HTERT RPE-1 (cell line): ENCODE measurements around the gene ABAT.
"Not testable (repeated sequence)": the region's sequence is repeated elsewhere in the genome, so short reads cannot be mapped to it uniquely, and the experiment has no call there.

ENCODE experiments used
- in situ Hi-C: fragments of 300-500 bp; cut with MboI; formaldehyde crosslinking; loops from 4 replicates; pipeline ENCODE4 v1.14.3; 2020; ENCODE audit warnings: low sequenced_read_pairs

The ABAT gene

DNA sequence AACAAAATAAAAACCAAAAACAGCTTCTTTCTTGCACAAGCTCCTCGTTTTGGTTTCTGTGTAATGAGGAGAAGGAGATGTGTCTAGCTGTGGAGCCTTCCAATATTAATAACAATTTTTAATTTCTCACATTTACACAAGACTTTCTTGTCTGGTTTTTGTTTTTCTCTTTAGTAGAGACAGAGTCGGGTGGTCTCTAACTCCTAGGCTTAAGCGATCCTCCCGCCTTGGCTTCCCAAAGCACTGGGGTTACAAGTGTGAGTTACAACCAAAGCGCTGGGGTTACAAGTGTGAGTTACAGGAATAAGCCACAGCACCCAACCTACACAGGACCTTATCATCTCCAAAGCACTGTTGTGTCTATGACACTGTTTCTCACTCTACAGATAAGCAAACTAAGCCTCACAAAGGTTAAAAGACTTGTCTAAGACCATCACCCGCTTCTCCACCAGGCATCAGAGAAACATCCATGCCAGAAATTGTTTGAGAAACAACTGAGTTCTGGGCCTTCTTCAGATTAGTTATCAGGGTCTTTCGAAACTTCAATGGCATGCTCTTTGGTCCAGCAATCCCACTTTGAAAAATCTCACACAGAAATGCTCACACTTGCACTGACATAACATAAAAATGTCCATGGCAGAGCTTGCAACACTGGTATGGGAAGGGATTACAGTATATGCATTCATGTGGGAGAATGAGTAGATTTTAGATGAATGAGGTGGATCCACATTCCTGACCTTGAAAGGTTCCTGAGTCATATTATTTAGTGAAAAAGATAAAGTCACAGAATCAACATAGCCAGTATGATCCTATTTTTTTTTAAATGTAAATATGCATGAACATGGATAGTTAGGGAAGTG is 3.9 kb downstream of the ABAT start:
- in situ Hi-C loops = no loop called here

DNA sequence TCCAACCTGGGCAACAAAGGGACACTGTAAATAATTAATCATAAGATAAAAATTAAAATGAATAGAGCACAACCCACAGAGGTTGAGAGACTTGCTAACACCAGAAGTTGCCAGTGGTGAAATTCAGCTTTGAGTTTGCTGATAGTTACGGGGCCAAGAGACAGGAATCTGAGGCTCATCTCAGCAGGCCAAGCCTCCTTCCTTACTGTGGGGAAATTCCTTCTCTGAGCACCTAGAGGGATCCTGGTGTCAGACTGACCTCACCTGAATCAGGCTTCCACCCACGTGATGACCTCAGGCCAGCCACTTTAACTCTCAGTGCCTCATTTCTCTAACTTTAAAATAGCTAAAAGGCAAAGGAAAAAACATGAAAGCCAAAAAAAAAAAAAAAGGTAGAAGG is 4.7 kb downstream of the ABAT start:
- in situ Hi-C loops = no loop called here

DNA sequence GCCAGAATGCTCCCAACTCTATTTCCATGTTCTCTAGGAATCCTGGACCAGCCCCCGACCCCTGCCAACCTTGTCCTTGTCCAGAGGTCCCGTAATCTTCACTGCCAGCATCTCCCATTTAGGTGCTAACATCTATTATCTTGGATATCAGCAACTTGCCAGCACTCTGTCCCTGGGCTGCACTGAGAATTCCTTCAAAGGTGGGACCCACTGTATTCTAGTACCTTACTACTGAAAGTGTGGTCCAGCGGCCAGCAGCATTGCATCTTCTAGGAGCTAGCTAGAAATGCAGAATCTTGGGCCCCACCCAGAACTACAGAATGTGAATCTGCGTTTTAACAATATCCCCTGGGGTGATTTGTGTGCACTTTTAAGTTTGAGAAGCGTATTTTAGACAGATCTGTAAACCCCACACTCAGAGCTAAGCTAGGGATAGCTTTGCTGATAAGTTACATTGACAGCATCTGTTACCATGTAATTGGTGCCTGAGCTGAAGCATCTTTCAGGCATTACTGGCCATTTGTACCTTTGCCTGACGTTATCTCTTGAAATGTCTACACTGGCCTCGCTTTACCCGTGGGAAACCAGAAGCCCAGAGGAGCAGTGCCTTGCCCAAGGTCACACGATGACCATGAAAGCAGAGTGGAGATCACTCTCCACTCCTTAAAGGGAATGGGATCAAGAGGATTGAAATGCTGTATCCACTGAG is 8.3 kb downstream of the ABAT start:
- in situ Hi-C loops = no loop called here

DNA sequence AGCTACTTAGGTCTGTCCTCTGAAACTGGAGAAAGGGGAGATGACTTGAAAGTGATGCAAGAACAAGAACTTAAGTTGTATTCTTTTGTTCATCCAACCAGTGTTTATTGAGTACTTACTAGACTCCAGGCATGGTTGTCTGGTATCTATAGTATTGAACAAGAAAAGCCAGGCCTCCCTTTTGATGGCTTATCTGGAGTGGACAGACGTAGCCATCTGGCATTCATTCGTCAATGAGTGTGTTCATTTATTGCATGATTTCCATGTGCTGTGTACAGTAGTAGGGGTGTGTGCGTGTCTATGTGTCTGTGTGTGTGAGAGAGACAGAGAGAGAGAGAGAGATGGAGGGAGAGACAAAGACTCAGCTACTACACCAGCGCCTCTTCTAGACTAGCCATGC is 9.2 kb downstream of the ABAT start:
- in situ Hi-C loops = no loop called here

GRCh38 chr16:8685617-8686016 is 11.2 kb downstream of the ABAT start:
- in situ Hi-C loops = no loop called here

GRCh38 chr16:8686031-8686621 is 11.7 kb downstream of the ABAT start:
- in situ Hi-C loops = no loop called here

- in situ Hi-C loops = no loop called here
Measured at GRCh38 chr16:8686879-8687278, 12.5 kb downstream of the ABAT start.

DNA sequence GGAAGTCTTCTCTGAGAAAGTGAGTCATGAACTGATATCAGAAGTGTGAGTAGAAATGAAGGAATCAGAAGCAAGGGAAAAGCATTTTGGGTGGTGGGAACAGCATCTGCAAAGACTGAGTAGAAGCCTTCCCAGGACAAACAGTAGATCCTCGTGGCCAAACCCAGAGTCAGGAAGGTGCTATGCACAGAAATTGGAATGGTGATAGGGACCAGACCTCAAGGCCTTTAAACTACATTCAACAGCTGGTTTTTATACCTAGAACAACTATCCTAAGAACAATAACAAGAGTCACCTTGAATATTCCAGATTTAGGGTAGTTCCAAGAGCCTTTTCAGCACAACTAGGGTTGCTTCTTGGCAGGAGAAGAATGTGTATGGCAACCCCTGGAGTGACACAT is 15.3 kb downstream of the ABAT start:
- in situ Hi-C loops = no loop called here

- in situ Hi-C loops = no loop called here
Measured at GRCh38 chr16:8691728-8692127, 17.3 kb downstream of the ABAT start.

- in situ Hi-C loops = no loop called here
Measured at GRCh38 chr16:8694795-8695728, 20.6 kb downstream of the ABAT start.

DNA sequence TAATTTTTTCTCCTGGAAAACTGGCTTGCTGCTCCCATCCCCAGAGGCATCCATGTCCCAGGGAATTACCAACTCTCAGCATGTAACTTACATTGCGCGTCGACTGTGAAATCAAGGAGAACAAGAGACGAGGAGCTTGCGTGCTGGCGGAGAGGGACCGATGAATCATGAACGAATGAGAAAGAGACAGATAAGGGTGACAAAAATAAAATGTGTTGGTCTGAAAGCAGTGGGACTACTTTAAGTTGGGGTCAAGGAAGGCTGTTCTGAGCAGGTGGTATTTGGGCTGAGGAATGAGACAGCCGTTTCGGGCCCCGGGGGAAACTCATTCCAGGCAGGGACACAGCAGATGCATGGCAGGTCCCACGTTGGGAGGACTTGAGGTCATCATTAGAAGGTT is 22.5 kb downstream of the ABAT start:
- in situ Hi-C loops = no loop called here

GRCh38 chr16:8697965-8698364 is 23.5 kb downstream of the ABAT start:
- in situ Hi-C loops = no loop called here

DNA sequence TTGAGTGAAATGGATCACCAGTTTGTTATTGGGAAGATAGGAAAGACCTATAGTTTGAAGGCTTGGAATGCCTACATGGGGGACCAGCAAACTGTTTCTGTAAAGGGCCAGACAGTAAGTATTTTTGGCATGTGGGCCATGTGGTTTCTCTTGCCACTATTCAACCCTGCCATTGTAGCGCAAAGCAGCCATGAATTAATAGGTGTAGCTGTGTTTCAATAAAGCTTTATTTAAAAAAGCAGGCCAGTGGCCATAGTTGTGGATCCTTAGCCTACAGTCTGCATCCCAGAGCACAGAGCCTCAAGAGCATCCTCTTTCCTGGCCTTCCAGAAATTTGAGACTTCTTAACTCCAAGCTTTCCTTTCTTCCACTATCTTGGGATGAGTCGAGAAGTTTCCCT is 29.3 kb downstream of the ABAT start:
- in situ Hi-C loops = no loop called here

DNA sequence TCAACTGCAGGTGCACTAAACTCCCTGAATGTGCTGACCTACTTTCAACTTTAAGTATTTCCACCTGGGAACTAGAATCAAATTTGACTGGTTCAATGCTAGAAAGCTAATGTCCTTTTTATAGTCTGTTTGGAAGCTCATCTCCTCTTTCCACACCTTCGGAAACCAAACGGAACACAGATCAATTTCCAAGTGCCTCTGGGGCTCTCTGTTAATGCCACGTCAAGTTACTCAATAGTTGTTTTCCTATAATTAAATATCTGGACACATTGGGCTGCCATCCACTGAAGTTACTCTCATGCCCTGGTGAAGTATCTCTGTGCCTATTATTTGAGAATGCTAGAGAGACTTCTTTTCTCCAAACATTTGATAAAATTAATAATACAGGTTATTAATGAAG is 29.7 kb downstream of the ABAT start:
- in situ Hi-C loops = no loop called here

DNA sequence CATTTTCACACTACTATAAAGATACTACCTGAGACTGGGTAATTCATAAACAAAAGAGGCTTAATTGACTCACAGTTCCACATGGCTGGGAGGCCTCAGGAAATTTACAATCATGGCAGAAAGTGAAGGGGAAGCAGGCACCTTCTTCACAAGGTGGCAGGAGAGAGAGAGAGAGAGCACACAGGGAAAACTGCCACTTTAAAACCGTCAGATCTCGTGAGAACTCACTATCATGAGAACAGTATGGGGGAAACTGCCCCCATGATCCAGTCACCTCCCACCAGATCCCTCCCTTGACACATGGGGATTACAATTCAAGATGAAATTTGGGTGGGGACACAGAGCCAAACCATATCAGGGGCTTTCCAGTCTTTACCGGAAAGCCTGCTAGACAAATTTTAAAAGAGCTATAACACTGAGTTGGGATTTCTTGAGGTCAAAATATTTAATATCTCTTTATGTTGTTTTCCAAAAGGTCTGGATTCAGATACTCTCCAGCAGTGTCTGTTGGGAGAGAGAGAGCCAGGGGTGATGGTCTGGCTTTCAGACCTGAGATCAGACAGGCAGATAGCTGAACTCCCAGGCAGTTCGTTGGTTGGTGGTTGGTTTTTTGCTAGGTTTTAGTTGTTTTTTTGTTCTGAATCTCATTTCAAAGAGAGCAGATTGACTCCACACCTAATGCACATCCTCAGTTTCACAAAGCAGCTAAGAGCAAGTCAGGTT is 30.8 kb downstream of the ABAT start:
- in situ Hi-C loops = not testable (repeated sequence)

DNA sequence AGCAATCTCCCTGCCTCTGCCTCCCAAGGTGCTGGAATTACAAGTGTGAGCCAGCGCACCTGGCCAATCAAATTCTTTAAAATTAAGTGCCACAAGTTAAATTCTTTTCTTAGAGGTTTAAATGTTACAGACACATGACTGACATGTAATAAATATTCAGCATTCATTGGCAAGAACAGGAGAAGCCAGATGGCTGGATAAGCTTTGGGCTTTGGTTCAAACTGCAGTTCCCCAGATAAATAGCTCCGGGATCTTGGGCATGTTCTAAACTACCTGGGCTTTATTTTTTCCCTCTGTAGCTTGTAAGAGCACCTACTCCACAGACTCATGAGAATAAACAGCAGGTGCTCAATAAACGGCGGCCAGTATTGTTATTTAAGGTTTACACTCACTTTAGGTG is 34.1 kb downstream of the ABAT start:
- in situ Hi-C loops = no loop called here

DNA sequence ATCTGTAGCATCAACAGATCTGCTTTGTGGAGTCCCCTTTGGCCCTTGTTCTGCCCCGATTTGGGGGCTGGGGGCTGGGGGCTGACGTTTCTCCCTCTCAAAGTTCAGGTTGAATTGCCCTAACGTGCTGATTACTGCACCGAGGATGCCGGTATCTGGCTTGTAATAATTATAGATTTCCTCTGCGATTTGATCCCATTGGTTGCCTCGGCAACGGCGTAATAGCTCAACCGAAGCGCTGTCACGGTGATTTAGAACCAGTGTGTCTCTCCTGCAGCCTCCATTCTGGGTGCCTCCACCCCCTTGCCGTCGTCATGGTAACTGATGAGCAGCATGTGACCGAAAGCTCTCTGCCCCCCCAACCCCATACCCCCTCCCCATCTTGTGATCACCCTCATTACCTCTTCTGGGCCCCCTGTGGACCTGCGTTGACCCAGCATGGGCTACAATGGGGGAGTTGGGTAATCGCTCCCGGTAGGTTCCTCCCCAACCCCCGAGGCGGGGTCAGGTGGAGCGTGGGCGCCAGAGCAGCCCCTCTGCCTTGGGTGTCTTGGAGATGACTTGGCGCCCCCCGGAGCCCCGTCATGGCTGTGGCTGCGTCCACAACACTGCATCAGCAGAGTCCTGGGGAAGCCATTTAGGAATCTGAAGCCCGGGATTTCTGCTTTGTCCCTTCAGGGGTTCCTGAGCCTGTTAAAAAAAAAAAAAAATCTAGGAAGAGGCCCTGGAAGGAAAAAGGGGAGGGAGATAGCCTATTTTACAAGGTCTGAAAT is 38.4 kb downstream of the ABAT start:
- in situ Hi-C loops = no loop called here

DNA sequence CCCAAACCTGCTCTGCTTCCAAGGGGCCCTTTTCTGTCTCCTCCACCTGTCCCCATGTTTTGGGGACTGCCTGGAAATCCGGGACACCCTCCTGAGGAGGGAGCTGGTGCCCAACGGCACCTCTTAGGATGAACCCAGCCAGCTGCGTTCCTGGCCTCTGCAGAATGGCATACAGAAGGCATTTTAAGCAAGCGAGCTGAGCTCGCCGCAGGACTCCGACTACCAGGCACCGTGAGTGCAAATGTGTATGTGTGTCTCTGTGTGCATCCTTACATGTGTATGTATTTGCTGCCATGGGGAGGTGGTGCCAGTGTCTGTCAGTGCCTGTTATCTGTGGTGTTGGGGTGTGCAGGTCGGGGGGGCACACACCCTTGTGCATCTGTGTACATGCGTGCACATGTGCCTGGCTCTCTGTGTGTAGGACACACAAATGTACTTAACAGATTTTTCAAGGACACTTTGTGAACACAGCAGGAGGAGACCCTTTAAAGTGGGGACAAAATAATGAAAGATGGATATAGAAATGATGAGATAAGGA is 39.3 kb downstream of the ABAT start:
- in situ Hi-C loops = no loop called here

GRCh38 chr16:8714174-8714573 is 39.8 kb downstream of the ABAT start:
- in situ Hi-C loops = no loop called here
